Measurements from ENCODE around the gene TMEM132D. TPM values are rescaled to one million over a fixed set of nuclear protein-coding genes. Genes with fewer than 3 reads are reported as not detected.

Gene TMEM132D
- total and polyA plus RNA-seq, 2 of the 8 experiments (the other 6 are each of a cell fraction or from before 2014, with no cell fraction given), result 3.5 to 10.1 TPM

DNA sequence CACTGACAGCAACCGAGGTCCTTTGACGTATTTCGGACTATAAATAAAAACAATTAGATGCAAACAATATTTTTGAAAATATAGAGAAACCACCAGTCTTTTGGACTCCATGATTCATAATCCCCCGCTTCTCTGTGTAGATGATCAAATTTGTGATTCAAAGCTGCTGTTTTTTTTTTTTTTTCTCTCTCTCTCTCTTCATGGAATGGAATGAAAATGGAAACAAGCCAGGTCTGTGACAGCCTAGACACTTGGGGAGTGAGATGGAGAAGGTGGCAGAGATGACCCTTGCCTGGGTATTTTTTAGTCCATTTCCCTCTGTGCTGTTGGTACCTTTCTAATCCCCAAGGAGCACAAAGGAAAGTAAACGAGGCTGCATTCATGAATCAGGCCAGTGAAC lies 802.0 kb downstream of the TMEM132D start:
- Histone ChIP-seq H3K4me1 (replicated peaks in 1 of 4; ENCODE audit: control insufficient read depth in 3 of 4, insufficient read depth in 4 of 4, low read length in 3 of 4) (no peaks in the 10 kb centered on the region), H3K23ac (ENCODE audit: insufficient read length) (no peak overlapping the region), H4K5ac (ENCODE audit: insufficient read length, low read depth, low read length) (no peak overlapping the region), H3K4ac (replicated peaks; ENCODE audit: insufficient read length, low read depth, low read length) (no peak overlapping the region), H2AK5ac (ENCODE audit: low read depth, low read length) (no peak overlapping the region; the same call in 1 of the 2 replicates), H2BK12ac (ENCODE audit: low read depth, low read length) (no peak overlapping the region), H2AFZ (ENCODE audit: low read length) (no peak overlapping the region), H2BK120ac (replicated peaks; ENCODE audit: low read depth, low read length) (no peak overlapping the region), H3K18ac (ENCODE audit: extremely low read depth, low read length) (no peak overlapping the region), H3K9ac (replicated peaks in 1 of 4; ENCODE audit: extremely low read depth in 1 of 4, low read depth in 3 of 4, low read length in 3 of 4) (no peak overlapping the region), H3K79me2 (ENCODE audit: control insufficient read depth in 1 of 2, insufficient read depth in 2 of 2, low read length in 2 of 2) (no peaks in the 10 kb centered on the region), H4K91ac (replicated peaks; ENCODE audit: insufficient read length, low read length) (no peak overlapping the region), H2BK20ac (ENCODE audit: low read length) (no peak overlapping the region), H4K8ac (ENCODE audit: extremely low read depth, insufficient read depth, low read length) (no peak overlapping the region), H4K20me1 (replicated peaks in 1 of 2; ENCODE audit: control insufficient read depth in 1 of 2, insufficient read depth in 2 of 2, low read length in 2 of 2) (no peaks in the 10 kb centered on the region), H2BK15ac (ENCODE audit: low read length) (no peak overlapping the region), H3K27me3 (replicated peaks in 1 of 4; ENCODE audit: control insufficient read depth in 3 of 4, extremely low read depth in 1 of 4, insufficient read depth in 3 of 4, low read length in 3 of 4) (no peaks in the 10 kb centered on the region), H3K79me1 (ENCODE audit: low read depth, low read length) (no peaks in the 10 kb centered on the region), H3K27ac (ENCODE audit: low read depth, low read length) (no peak overlapping the region), H3K56ac (replicated peaks; ENCODE audit: insufficient read length, low read depth, low read length) (no peak overlapping the region), H2BK5ac (ENCODE audit: low read depth, low read length) (no peak overlapping the region), H3K9me3 (ENCODE audit: insufficient read depth in 2 of 2, low read depth in 1 of 2, low read length in 1 of 2) (peaks cover 4 to 8% of the 10 kb centered on the region in 2 experiments; a peak in 2 of 4 replicates), H3K14ac (ENCODE audit: insufficient read length) (no peak overlapping the region), H3K36me3 (ENCODE audit: control insufficient read depth in 2 of 4, insufficient read depth in 4 of 4, low read length in 3 of 4) (no peaks in the 10 kb centered on the region; a peak in 1 of 8 replicates), H3K23me2 (ENCODE audit: low read depth, low read length) (no peaks in the 10 kb centered on the region), H3K4me2 (ENCODE audit: insufficient read depth in 1 of 2, low read depth in 2 of 2, low read length in 2 of 2) (no peak overlapping the region), H3K4me3 (ENCODE audit: extremely low read depth in 1 of 4, insufficient read depth in 2 of 4, low read depth in 3 of 4, low read length in 4 of 4) (no peak overlapping the region)
- ChIA-PET POLR2A (ENCODE audit: partially characterized antibody) (no interaction called here), CTCF (ENCODE audit: partially characterized antibody) (no interaction called here)
- DNase-seq (ENCODE audit: low read depth in 1 of 2, low spot score in 2 of 2) (no peak), FAIRE-seq (no peak)
- 90% methylated on average over 5 of the region's 5 CpGs; no CpG with 5 or more reads in 1 of the 2 experiments for WGBS, 2 experiments (ENCODE audit: extremely low coverage in 1 of 2, insufficient coverage in 1 of 2, insufficient read length in 1 of 2, insufficient replicate concordance in 2 of 2, low coverage in 1 of 2, low lambda C conversion rate in 2 of 2, missing lambda C conversion rate in 1 of 2)
- TF ChIP-seq YY1 (IDR thresholded peaks at IDR 0.05; ENCODE audit: low read depth, low read length) (no peak), CHD2 (IDR thresholded peaks at IDR 0.05; ENCODE audit: low read length) (no peak), KDM5A (IDR thresholded peaks at IDR 0.05; ENCODE audit: low read length) (no peak), SP1 (IDR thresholded peaks at IDR 0.05; ENCODE audit: low read depth, low read length) (no peak), CBX8 (IDR thresholded peaks at IDR 0.05; ENCODE audit: borderline replicate concordance, low read depth, low read length) (no peak)
- TF ChIP-seq, protein P1, sequence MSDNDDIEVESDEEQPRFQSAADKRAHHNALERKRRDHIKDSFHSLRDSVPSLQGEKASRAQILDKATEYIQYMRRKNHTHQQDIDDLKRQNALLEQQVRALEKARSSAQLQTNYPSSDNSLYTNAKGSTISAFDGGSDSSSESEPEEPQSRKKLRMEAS (IDR thresholded peaks at IDR 0.05), result no peak

Measured in H1 (cell line).